GM13977 (cell line): ENCODE measurements around the gene HSPA1A.

Experiments
- DNase-seq: peaks from one replicate; pipeline ENCODE4 v3.0.0; 2012; ENCODE audit warnings: low spot score
- in situ Hi-C: fragments of 300-500 bp; cut with MboI; formaldehyde crosslinking; loops from one replicate; pipeline ENCODE4 v1.12.0; 2022; ENCODE audit warnings: low sequenced_read_pairs, low pct_unique_long_range_greater_than_20kb, mixed read lengths, inconsistent platforms; ENCODE audit not compliant: unreplicated experiment
- TF ChIP-seq, protein P1 (sequence below): IDR thresholded peaks from 2 replicates; pipeline ENCODE4 v1.5.1; 2012; ENCODE audit warnings: mild to moderate bottlenecking, control low read depth; ENCODE audit not compliant: insufficient read depth; ENCODE audit errors: extremely low read depth, missing control alignments

Gene HSPA1A

DNA sequence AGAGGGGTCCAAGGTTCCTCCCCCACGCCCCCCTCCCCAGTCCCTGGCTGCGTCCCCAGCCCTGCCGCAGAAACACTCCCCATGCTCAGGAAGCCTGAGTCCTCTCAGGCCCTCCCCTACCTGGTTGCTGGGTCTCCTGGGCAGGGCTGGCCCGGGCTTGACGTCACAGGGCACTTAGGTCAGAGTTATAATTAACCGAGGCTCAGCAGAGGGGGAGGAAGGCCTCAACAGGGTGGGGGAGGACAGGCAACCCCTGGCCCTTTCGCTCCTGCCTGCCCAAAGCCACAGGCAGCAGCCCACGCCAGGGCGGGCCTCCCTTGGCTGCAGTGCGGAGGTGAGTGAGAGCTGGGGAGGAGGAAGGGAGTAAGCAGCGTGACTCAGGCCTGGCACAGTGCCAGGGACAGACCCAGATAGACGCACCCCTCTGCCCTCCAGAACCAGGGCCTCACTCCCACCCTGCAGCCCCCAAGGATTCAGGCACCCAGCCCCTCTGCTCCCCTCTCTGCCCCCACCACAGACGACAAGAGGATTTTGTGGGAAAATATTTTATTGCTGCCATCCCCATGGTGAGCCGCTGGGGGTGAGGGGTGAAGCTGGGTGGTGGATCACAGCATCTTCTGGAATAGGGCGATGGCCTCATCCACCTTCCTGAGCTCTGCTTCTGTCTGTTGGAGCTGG, 38.2 kb upstream of the HSPA1A start, which contains the start of gene VWA7:
VWA7 (minus strand) TSS at position 340 of the 678 bp plus-strand sequence. CDS start 549 bp downstream, outside the sequence.
- in situ Hi-C loops, result no loop called here
- TF ChIP-seq, protein P1, sequence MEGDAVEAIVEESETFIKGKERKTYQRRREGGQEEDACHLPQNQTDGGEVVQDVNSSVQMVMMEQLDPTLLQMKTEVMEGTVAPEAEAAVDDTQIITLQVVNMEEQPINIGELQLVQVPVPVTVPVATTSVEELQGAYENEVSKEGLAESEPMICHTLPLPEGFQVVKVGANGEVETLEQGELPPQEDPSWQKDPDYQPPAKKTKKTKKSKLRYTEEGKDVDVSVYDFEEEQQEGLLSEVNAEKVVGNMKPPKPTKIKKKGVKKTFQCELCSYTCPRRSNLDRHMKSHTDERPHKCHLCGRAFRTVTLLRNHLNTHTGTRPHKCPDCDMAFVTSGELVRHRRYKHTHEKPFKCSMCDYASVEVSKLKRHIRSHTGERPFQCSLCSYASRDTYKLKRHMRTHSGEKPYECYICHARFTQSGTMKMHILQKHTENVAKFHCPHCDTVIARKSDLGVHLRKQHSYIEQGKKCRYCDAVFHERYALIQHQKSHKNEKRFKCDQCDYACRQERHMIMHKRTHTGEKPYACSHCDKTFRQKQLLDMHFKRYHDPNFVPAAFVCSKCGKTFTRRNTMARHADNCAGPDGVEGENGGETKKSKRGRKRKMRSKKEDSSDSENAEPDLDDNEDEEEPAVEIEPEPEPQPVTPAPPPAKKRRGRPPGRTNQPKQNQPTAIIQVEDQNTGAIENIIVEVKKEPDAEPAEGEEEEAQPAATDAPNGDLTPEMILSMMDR, result no peak
- DNase-seq, result peak; percentile 95

- DNase-seq, result no peak
- TF ChIP-seq, protein P1, result no peak
- in situ Hi-C loops, result no loop called here
These were observed 37.7 kb upstream of the HSPA1A start for GRCh38 chr6:31777667-31778050.

DNA sequence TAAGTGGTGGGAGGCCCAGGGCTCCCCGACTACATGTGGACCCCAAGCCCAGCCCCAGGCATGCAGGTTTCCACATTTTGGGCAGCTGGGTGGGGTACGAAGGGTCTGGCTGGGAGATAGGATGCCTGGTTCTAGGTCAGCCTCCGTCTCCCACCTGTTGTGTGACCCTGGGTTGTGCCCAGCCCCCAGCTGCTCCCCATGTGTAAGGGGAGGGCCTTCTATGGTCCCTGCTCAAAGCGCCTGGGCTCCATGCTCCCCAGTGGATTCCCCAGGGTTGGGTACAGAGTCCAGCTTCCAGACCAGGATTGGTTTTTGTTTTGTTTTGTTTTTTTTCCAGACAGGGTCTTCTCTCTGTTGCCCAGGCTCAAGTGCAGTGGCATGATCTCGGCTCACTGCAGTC, 37.1 kb upstream of the HSPA1A start:
- in situ Hi-C loops, result no loop called here
- no peak for DNase-seq
- TF ChIP-seq, protein P1, result no peak

GRCh38 chr6:31778999-31779885, 36.1 kb upstream of the HSPA1A start:
- DNase-seq, result no peak
- in situ Hi-C loops, result no loop called here
- TF ChIP-seq, protein P1, result no peak

GRCh38 chr6:31779908-31780307, 35.4 kb upstream of the HSPA1A start:
- in situ Hi-C loops, result no loop called here
- TF ChIP-seq, protein P1, result no peak
- DNase-seq, result no peak

DNA sequence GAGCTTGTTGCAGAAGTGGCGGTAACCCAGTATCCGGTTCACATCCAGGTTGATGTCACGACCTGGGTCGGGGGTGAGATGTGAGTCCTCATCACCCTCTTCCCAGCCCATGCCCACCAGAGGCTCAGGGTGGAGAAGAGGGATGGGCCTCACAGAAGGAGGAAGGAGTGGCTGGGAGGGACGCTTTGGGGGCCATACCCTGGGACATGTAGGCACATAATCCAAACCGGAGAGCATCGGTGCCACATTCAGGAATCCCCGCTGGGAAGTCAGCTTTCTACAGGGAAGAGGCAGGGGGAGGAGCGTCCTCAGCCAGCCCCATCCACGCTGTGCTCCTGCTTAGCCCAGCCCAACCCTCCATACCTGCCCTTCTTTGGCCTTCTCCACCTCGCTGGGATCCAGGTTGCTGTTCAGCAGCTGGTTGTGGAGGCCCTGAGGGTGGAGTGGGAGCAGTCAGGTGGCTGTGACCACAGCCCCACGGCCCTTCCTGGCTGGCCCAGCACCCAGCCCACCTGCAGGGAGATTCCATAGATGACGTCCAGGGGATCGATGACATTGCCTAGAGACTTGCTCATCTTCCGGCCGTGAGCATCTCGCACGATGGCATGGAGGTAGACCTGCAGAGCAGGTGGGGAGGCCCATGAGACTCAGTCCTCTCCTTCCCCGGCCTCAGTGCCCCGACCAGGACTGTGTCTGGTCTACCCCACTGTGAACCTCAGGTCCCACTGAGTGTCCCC, 34.7 kb upstream of the HSPA1A start:
- in situ Hi-C loops, result no loop called here
- TF ChIP-seq, protein P1, result no peak
- DNase-seq, result no peak
